HG02840 (cell line): Measurements from ENCODE around the gene OR51M1.

Experiments
- ATAC-seq: cut with Tn5 transposase; IDR thresholded peaks from one replicate; pipeline ENCODE4 v1.9.1; 2021; ENCODE audit warnings: mild to moderate bottlenecking, moderate library complexity, moderate number of reproducible peaks; ENCODE audit not compliant: unreplicated experiment, low FRiP score

The OR51M1 gene

DNA sequence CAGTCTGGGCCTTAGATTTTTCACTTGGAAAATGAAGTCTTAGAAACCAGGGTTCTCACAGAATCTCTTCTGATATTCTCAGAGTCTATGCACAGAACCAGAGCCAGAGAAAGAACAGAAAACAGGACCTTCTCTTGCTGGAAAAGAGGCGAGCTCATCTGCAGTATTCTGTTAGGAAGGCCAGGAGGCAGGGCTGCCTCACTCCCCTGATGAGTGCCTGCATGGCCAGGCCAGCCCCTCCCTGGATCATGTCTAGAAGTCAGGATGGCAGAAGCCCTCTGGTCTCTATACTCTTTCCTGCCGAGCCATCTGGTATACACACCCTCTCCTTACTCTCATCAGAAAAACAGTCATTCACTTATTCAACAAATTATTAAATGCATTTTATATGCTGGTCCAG lies 723 bp downstream of the OR51M1 start:
- no peak for ATAC-seq

GRCh38 chr11:5390210-5390609 lies 6.6 kb downstream of the OR51M1 start:
- no peak for ATAC-seq

DNA sequence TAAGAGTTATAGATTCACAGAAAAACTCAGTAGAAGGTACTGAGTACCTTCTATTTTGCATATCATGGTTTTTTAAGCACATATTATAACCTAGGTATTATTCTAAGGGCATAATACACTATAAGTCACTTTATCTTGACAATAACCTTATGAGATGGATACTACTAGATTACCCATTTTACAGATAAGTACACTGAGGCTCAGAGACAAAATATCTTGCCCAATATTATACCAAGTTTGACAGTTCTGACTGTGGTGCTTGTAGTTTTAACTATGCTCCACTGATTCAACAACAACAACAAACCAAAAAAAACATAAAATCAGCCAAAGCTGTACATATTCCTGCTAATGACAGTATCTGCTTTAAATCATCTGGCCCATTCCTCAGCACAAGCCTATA lies 10.5 kb downstream of the OR51M1 start:
- no peak for ATAC-seq

GRCh38 chr11:5398936-5399335 lies 15.3 kb downstream of the OR51M1 start:
- no peak for ATAC-seq

GRCh38 chr11:5405173-5405572 lies 21.6 kb downstream of the OR51M1 start:
- ATAC-seq, result no peak

DNA sequence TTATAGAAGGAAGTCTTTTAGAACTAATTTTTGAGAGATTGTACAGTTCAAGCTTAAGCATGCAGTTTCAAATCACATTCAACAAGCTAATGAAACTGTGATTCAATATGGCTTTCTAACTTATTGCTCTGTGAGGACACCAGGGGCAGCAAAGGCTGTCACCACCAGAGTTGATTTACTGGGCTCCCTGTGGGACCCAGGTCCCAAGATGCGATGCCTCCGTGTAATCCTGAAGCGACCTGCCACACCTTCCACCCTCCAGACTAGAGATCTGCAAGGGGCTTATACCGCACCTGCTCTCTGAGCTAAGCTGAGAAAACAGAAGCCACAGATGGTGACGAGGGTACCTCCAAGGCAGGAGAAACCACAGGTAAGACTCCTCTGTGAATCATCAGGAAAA lies 37.4 kb downstream of the OR51M1 start:
- no peak for ATAC-seq

DNA sequence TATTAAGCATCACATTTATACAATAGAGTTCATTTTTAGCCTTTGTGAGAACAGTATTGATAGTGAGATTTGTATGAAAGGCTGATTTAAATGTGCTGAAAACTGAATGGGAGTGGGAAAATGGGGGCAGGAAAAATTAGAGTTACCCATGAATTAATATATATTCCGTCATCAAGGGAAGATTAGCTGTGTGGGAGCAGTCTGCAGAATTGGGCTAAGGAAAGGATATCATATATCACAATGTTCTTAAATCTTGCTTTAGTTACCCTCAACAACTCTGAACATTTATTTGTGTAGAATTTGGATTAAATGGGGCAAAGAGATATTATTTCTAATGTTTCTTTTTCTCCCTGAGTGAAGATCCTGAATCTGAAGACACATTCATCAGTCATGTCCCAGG lies 38.2 kb downstream of the OR51M1 start, which contains the start of gene OR51Q1:
OR51Q1 (plus strand) TSS at position 301 of the 400 bp plus-strand sequence; CDS start at position 391, 90 bp downstream.
- ATAC-seq, result no peak

- no peak for ATAC-seq
Measured at GRCh38 chr11:5423131-5423530, 39.5 kb downstream of the OR51M1 start.

- no peak for ATAC-seq
Measured at GRCh38 chr11:5441414-5441813, 57.8 kb downstream of the OR51M1 start, which contains the start of gene OR51I1. Gene OR51I1 (minus strand): TSS chr11:5441514. CDS start chr11:5441514, 0 bp downstream.
